SJCRH30 (cell line): Measurements from ENCODE around the gene THOC3. TPM values are rescaled to one million over a fixed set of nuclear protein-coding genes. Genes with fewer than 3 reads are reported as not detected.
"Not testable (repeated sequence)": the region's sequence is repeated elsewhere in the genome, so short reads cannot be mapped to it uniquely, and the experiment has no call there.

Experiments
- DNase-seq, 2 experiments: peaks; one replicate each; pipeline ENCODE4 v3.0.0-alpha.2; 2015 to 2020
- H3K27ac ChIP-seq: fragments of 250-450 bp; sonication (Bioruptor Pico); 2 replicates; pipeline ENCODE4 v1.5.1; 2020; ENCODE audit warnings: mild to moderate bottlenecking, moderate library complexity
- H3K27me3 ChIP-seq: fragments of 250-450 bp; sonication (Bioruptor Pico); 2 replicates; pipeline ENCODE4 v1.5.1; 2020; ENCODE audit warnings: mild to moderate bottlenecking, moderate library complexity
- H3K36me3 ChIP-seq: fragments of 250-450 bp; sonication (Bioruptor Pico); 2 replicates; pipeline ENCODE4 v1.5.1; 2020; ENCODE audit warnings: mild to moderate bottlenecking, moderate library complexity
- H3K4me1 ChIP-seq: fragments of 250-450 bp; sonication (Bioruptor Pico); 2 replicates; pipeline ENCODE4 v1.5.1; 2020; ENCODE audit warnings: mild to moderate bottlenecking, moderate library complexity
- H3K4me3 ChIP-seq: fragments of 250-450 bp; sonication (Bioruptor Pico); 2 replicates; pipeline ENCODE4 v1.5.1; 2020; ENCODE audit warnings: mild to moderate bottlenecking, moderate library complexity
- H3K9me3 ChIP-seq: fragments of 250-450 bp; sonication (Bioruptor Pico); replicated peaks from 2 replicates; pipeline ENCODE4 v1.5.1; 2020; ENCODE audit warnings: mild to moderate bottlenecking, moderate library complexity
- total RNA-seq: library from RNA; depleted of rRNA; stranded (reverse); fragments of >200 nt; shearing (Covaris generic); gene quantifications from 2 replicates; pipeline ENCODE4 v1.2.3, GENCODE V29; 2014

The THOC3 gene
- total RNA-seq, 1 experiment from 2014 or later = 111 TPM

- not testable (repeated sequence) for DNase-seq, H3K4me1 ChIP-seq, H3K9me3 ChIP-seq, H3K27ac ChIP-seq, H3K27me3 ChIP-seq, H3K4me3 ChIP-seq, H3K36me3 ChIP-seq
These were observed 14.0 kb downstream of the THOC3 start for GRCh38 chr5:175954107-175954506.

- DNase-seq, H3K27ac ChIP-seq, H3K4me1 ChIP-seq, H3K4me3 ChIP-seq, H3K27me3 ChIP-seq, H3K36me3 ChIP-seq, H3K9me3 ChIP-seq: not testable (repeated sequence)
These were observed 15.3 kb downstream of the THOC3 start for GRCh38 chr5:175952810-175953209.

- DNase-seq, H3K36me3 ChIP-seq, H3K27ac ChIP-seq, H3K27me3 ChIP-seq, H3K4me3 ChIP-seq, H3K9me3 ChIP-seq, H3K4me1 ChIP-seq: not testable (repeated sequence)
These were observed 16.7 kb downstream of the THOC3 start for GRCh38 chr5:175951339-175951969.

- H3K27ac ChIP-seq, H3K9me3 ChIP-seq, DNase-seq, H3K4me1 ChIP-seq, H3K4me3 ChIP-seq, H3K27me3 ChIP-seq, H3K36me3 ChIP-seq: not testable (repeated sequence)
These were observed 19.6 kb downstream of the THOC3 start for GRCh38 chr5:175948329-175949108.

- H3K27ac ChIP-seq, DNase-seq, H3K4me3 ChIP-seq, H3K9me3 ChIP-seq, H3K4me1 ChIP-seq, H3K27me3 ChIP-seq, H3K36me3 ChIP-seq: not testable (repeated sequence)
These were observed 24.9 kb downstream of the THOC3 start for GRCh38 chr5:175943253-175943652.

GRCh38 chr5:175940632-175941031 is 27.5 kb downstream of the THOC3 start:
- H3K27ac ChIP-seq, H3K4me1 ChIP-seq, H3K36me3 ChIP-seq, H3K9me3 ChIP-seq, H3K4me3 ChIP-seq, DNase-seq, H3K27me3 ChIP-seq: not testable (repeated sequence)

- H3K36me3 ChIP-seq, H3K4me1 ChIP-seq, H3K27me3 ChIP-seq, H3K4me3 ChIP-seq, H3K27ac ChIP-seq, DNase-seq, H3K9me3 ChIP-seq: not testable (repeated sequence)
These were observed 29.6 kb downstream of the THOC3 start for GRCh38 chr5:175938489-175938888.

GRCh38 chr5:175928752-175929151 is 39.4 kb downstream of the THOC3 start:
- not testable (repeated sequence) for H3K27ac ChIP-seq, H3K36me3 ChIP-seq, H3K27me3 ChIP-seq, H3K4me1 ChIP-seq, DNase-seq, H3K4me3 ChIP-seq, H3K9me3 ChIP-seq

- H3K9me3 ChIP-seq, DNase-seq, H3K4me3 ChIP-seq: not testable (repeated sequence)
These were observed 43.0 kb downstream of the THOC3 start for GRCh38 chr5:175925106-175925505.

GRCh38 chr5:175922192-175922885 is 45.8 kb downstream of the THOC3 start:
- peak; percentile 13 to 14 for DNase-seq
- H3K4me1 ChIP-seq = no peaks in the 10 kb centered on the region; the same call in 1 of the 2 replicates
- no peaks in the 10 kb centered on the region; the same call in 1 of the 2 replicates for H3K36me3 ChIP-seq
- H3K27me3 ChIP-seq = no peaks in the 10 kb centered on the region
- no peak overlapping the region for H3K27ac ChIP-seq
- H3K4me3 ChIP-seq = no peak overlapping the region
- no peaks in the 10 kb centered on the region for H3K9me3 ChIP-seq

More at GRCh38 chr5:175925106-175925505, 43.0 kb downstream of the THOC3 start:
- not testable (repeated sequence) for H3K4me1 ChIP-seq, H3K36me3 ChIP-seq, H3K27me3 ChIP-seq, H3K27ac ChIP-seq

GRCh38 chr5:175921061-175921730 is 46.9 kb downstream of the THOC3 start:
- no peaks in the 10 kb centered on the region for H3K27me3 ChIP-seq
- no peak for DNase-seq
- no peak overlapping the region for H3K27ac ChIP-seq

GRCh38 chr5:175920231-175920811 is 47.8 kb downstream of the THOC3 start:
- no peak for DNase-seq
- Histone ChIP-seq H3K27me3 (no peaks in the 10 kb centered on the region), H3K9me3 (no peaks in the 10 kb centered on the region), H3K27ac (no peak overlapping the region), H3K4me1 (no peaks in the 10 kb centered on the region; the same call in 1 of the 2 replicates), H3K36me3 (no peaks in the 10 kb centered on the region; the same call in 1 of the 2 replicates), H3K4me3 (no peak overlapping the region)

More at GRCh38 chr5:175921061-175921730, 46.9 kb downstream of the THOC3 start:
- Histone ChIP-seq H3K36me3 (no peaks in the 10 kb centered on the region; the same call in 1 of the 2 replicates), H3K9me3 (no peaks in the 10 kb centered on the region), H3K4me3 (no peak overlapping the region), H3K4me1 (no peaks in the 10 kb centered on the region; the same call in 1 of the 2 replicates)

GRCh38 chr5:175915066-175916037 is 52.8 kb downstream of the THOC3 start:
- DNase-seq, H3K36me3 ChIP-seq, H3K9me3 ChIP-seq: not testable (repeated sequence)

More at GRCh38 chr5:175915066-175916037, 52.8 kb downstream of the THOC3 start:
- H3K4me3 ChIP-seq, H3K27me3 ChIP-seq, H3K27ac ChIP-seq, H3K4me1 ChIP-seq: not testable (repeated sequence)
